Measurements from ENCODE around the gene ALX3. TPM values are rescaled to one million over a fixed set of nuclear protein-coding genes. Genes with fewer than 3 reads are reported as not detected.

ALX3 gene
- total and polyA plus RNA-seq, 2 of the 8 experiments (the other 6 are each of a cell fraction or from before 2014, with no cell fraction given): 0.20 TPM; not detected in 1

DNA sequence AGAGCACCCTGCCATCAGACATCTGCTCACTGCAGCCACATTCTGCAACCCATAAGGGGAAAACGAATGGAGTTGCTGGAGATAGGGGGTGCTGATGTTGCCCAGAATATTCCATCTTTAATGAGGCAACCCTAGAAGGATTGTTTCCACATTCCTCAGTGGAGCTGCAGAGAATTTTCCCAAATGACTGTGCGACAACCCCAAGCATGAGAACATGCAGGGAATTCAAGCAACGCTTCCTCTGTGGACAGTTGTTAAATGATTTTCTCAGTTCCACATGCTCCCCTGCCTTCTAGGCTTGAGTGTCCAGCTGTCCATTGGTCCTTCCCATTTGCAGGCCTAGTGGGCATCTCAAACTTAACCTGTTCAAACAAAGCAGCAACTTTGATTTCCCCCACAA, 21.3 kb upstream of the ALX3 start:
- POLR2A ChIA-PET (ENCODE audit: partially characterized antibody): interaction anchor here (0.9 to 1.7 kb wide), 4 partner anchors 11 to 31 kb away, joined by 3 to 5 read pairs (median 3); partner anchors contain the start of gene UBL4B
- H3K23me2 ChIP-seq (ENCODE audit: low read depth, low read length): no peaks in the 10 kb centered on the region
- no peak overlapping the region for H2BK12ac ChIP-seq (ENCODE audit: low read depth, low read length)
- CTCF ChIA-PET (ENCODE audit: partially characterized antibody): interaction anchor here (1.1 to 52.4 kb wide), 7 partner anchors 15 to 404 kb away, joined by 3 to 1450 read pairs (median 7); partner anchors contain the start of genes ALX3, STRIP1 and UBL4B
- no peak overlapping the region for H3K4ac ChIP-seq (replicated peaks; ENCODE audit: insufficient read length, low read depth, low read length)
- H3K36me3 ChIP-seq (ENCODE audit: control insufficient read depth in 2 of 4, insufficient read depth in 4 of 4, low read length in 3 of 4): no peaks in the 10 kb centered on the region
- no peak overlapping the region for H2BK120ac ChIP-seq (replicated peaks; ENCODE audit: low read depth, low read length)
- H3K79me1 ChIP-seq (ENCODE audit: low read depth, low read length): no peaks in the 10 kb centered on the region
- H3K27ac ChIP-seq (ENCODE audit: low read depth, low read length): no peak overlapping the region
- DNase-seq (ENCODE audit: low read depth in 1 of 2, low spot score in 2 of 2) (no peak), FAIRE-seq (no peak)
- H3K79me2 ChIP-seq (ENCODE audit: control insufficient read depth in 1 of 2, insufficient read depth in 2 of 2, low read length in 2 of 2): no peaks in the 10 kb centered on the region
- H3K4me3 ChIP-seq (ENCODE audit: extremely low read depth in 1 of 4, insufficient read depth in 2 of 4, low read depth in 3 of 4, low read length in 4 of 4): no peak overlapping the region
- H3K4me2 ChIP-seq (ENCODE audit: insufficient read depth in 1 of 2, low read depth in 2 of 2, low read length in 2 of 2): no peak overlapping the region
- no peak overlapping the region for H4K8ac ChIP-seq (ENCODE audit: extremely low read depth, insufficient read depth, low read length)
- peaks cover 3 to 18% (median 10%) of the 10 kb centered on the region in 4 experiments for H3K27me3 ChIP-seq (replicated peaks in 1 of 4; ENCODE audit: control insufficient read depth in 3 of 4, extremely low read depth in 1 of 4, insufficient read depth in 3 of 4, low read length in 3 of 4)
- no peaks in the 10 kb centered on the region for H3K9me3 ChIP-seq (ENCODE audit: insufficient read depth in 2 of 2, low read depth in 1 of 2, low read length in 1 of 2)
- no peak overlapping the region for H4K91ac ChIP-seq (replicated peaks; ENCODE audit: insufficient read length, low read length)
- H2AFZ ChIP-seq (ENCODE audit: low read length): no peak overlapping the region
- no peak overlapping the region for H3K18ac ChIP-seq (ENCODE audit: extremely low read depth, low read length)
- H3K56ac ChIP-seq (replicated peaks; ENCODE audit: insufficient read length, low read depth, low read length): no peak overlapping the region
- no peak overlapping the region for H2BK5ac ChIP-seq (ENCODE audit: low read depth, low read length)
- no peak overlapping the region for H3K14ac ChIP-seq (ENCODE audit: insufficient read length)
- no peaks in the 10 kb centered on the region for H4K20me1 ChIP-seq (replicated peaks in 1 of 2; ENCODE audit: control insufficient read depth in 1 of 2, insufficient read depth in 2 of 2, low read length in 2 of 2)
- TF ChIP-seq, protein P1, sequence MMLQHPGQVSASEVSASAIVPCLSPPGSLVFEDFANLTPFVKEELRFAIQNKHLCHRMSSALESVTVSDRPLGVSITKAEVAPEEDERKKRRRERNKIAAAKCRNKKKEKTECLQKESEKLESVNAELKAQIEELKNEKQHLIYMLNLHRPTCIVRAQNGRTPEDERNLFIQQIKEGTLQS (IDR thresholded peaks at IDR 0.05; ENCODE audit: insufficient read depth, low read depth, low read length): no peak
- no peak for TF ChIP-seq EGR1 (IDR thresholded peaks at IDR 0.05; ENCODE audit: borderline replicate concordance, low read depth, low read length)
- H2BK20ac ChIP-seq (ENCODE audit: low read length): no peak overlapping the region
- H3K23ac ChIP-seq (ENCODE audit: insufficient read length): no peak overlapping the region
- no peak overlapping the region for H2BK15ac ChIP-seq (ENCODE audit: low read length)
- H4K5ac ChIP-seq (ENCODE audit: insufficient read length, low read depth, low read length): no peak overlapping the region
- no peak overlapping the region for H3K9ac ChIP-seq (replicated peaks in 1 of 4; ENCODE audit: extremely low read depth in 1 of 4, low read depth in 3 of 4, low read length in 3 of 4)
- peaks cover 0 to 9% (median 3%) of the 10 kb centered on the region in 4 experiments; a peak in 3 of 7 replicates for H3K4me1 ChIP-seq (replicated peaks in 1 of 4; ENCODE audit: control insufficient read depth in 3 of 4, insufficient read depth in 4 of 4, low read length in 3 of 4)
- no peak overlapping the region for H2AK5ac ChIP-seq (ENCODE audit: low read depth, low read length)
- WGBS, 2 experiments (ENCODE audit: extremely low coverage in 1 of 2, insufficient coverage in 1 of 2, insufficient read length in 1 of 2, insufficient replicate concordance in 2 of 2, low coverage in 1 of 2, low lambda C conversion rate in 2 of 2, missing lambda C conversion rate in 1 of 2): 87% methylated on average over 3 of the region's 3 CpGs; no CpG with 5 or more reads in 1 of the 2 experiments

Data from H1 (cell line).